PC-9 (cell line): Measurements from ENCODE around the gene CYP3A7. TPM values are rescaled to one million over a fixed set of nuclear protein-coding genes. Genes with fewer than 3 reads are reported as not detected.
"Not testable (repeated sequence)": the region's sequence is repeated elsewhere in the genome, so short reads cannot be mapped to it uniquely, and the experiment has no call there.

Experiments used
- BruUV-seq: library from RNA; stranded (reverse); fragments of 400-500 nt; replicated peaks from 2 replicates; lab custom pipeline; 2021; lab: Mats Ljungman, UMichigan
- CTCF ChIA-PET: fragments of 300-600 bp; sonication (Branson Sonifier 250); formaldehyde crosslinking; loops from one replicate; lab custom pipeline; 2022; ENCODE audit warnings: antibody characterized with exemption; lab: Charles Lee
- POLR2A ChIA-PET: fragments of 300-600 bp; sonication (Branson Sonifier 250); formaldehyde crosslinking; loops from one replicate; lab custom pipeline; 2022; ENCODE audit warnings: antibody characterized with exemption; ENCODE audit not compliant: unreplicated experiment; lab: Charles Lee
- DNase-seq, 2 experiments: peaks; one replicate each; pipeline versions ENCODE4 v3.0.0 to v3.0.0-alpha.2; 2015 to 2022; ENCODE audit warnings: mixed read lengths in 1 of 2
- H2AFZ ChIP-seq: fragments of 200-600 bp; sonication (generic); 2 replicates; pipeline ENCODE4 v1.8.1; 2017; ENCODE audit warnings: antibody characterized with exemption
- H3F3A ChIP-seq: fragments of 200-600 bp; sonication (generic); 2 replicates; pipeline ENCODE4 v1.8.1; 2017; ENCODE audit warnings: antibody characterized with exemption, mild to moderate bottlenecking, low read depth; ENCODE audit not compliant: insufficient read depth
- H3K27ac ChIP-seq: fragments of 200-600 bp; sonication (generic); 2 replicates; pipeline ENCODE4 v1.6.1; 2016; ENCODE audit warnings: mixed run types
- H3K27me3 ChIP-seq: fragments of 200-600 bp; sonication (generic); 2 replicates; pipeline ENCODE4 v1.6.1; 2016; ENCODE audit warnings: low read depth, mixed run types; ENCODE audit not compliant: insufficient read depth
- H3K36me3 ChIP-seq: fragments of 200-600 bp; sonication (generic); 2 replicates; pipeline ENCODE4 v1.6.1; 2016; ENCODE audit warnings: low read depth, mixed run types
- H3K4me1 ChIP-seq: fragments of 200-600 bp; sonication (generic); replicated peaks from 2 replicates; pipeline ENCODE4 v1.6.1; 2016; ENCODE audit warnings: mixed run types; ENCODE audit not compliant: insufficient read depth
- H3K4me2 ChIP-seq: fragments of 200-600 bp; sonication (generic); 2 replicates; pipeline ENCODE4 v1.6.1; 2017; ENCODE audit warnings: mixed run types
- H3K4me3 ChIP-seq: fragments of 200-600 bp; sonication (generic); 2 replicates; pipeline ENCODE4 v1.6.1; 2016; ENCODE audit warnings: mixed run types
- H3K79me2 ChIP-seq: fragments of 200-600 bp; sonication (generic); 2 replicates; pipeline ENCODE4 v1.6.1; 2017; ENCODE audit warnings: low read depth, mixed run types
- H3K9me2 ChIP-seq: fragments of 200-600 bp; sonication (generic); 2 replicates; pipeline ENCODE4 v1.8.1; 2017; ENCODE audit warnings: mild to moderate bottlenecking; ENCODE audit not compliant: insufficient read depth
- H3K9me3 ChIP-seq: fragments of 200-600 bp; sonication (generic); 2 replicates; pipeline ENCODE4 v1.8.1; 2016; ENCODE audit warnings: low read depth; ENCODE audit not compliant: insufficient read depth
- H4K20me1 ChIP-seq: fragments of 200-600 bp; sonication (generic); 2 replicates; pipeline ENCODE4 v1.8.1; 2017; ENCODE audit not compliant: insufficient read depth
- CTCF ChIP-seq: fragments of 200-600 bp; sonication (generic); conservative IDR thresholded peaks from 2 replicates; pipeline ENCODE4 v1.6.1; 2017; ENCODE audit warnings: mixed run types, antibody characterized with exemption, mild to moderate bottlenecking, moderate library complexity
- EZH2 ChIP-seq: fragments of 200-600 bp; sonication (generic); IDR thresholded peaks from 2 replicates; pipeline ENCODE4 v1.8.0; 2017; ENCODE audit warnings: antibody characterized with exemption, low read depth
- intact Hi-C: fragments of 100-400 bp; cut with micrococcal nuclease; formaldehyde crosslinking; loops from one replicate; pipeline ENCODE4 v1.10.0; 2022; ENCODE audit not compliant: unreplicated experiment
- total RNA-seq: library from RNA; stranded (reverse); gene quantifications from 2 replicates; pipeline ENCODE4 v1.2.3, GENCODE V29; 2021

The CYP3A7 gene
- total RNA-seq, 1 experiment from 2014 or later = not detected

- no peaks in the 10 kb centered on the region for H3K79me2 ChIP-seq
- H2AFZ ChIP-seq = no peak overlapping the region
- no peaks in the 10 kb centered on the region for H3F3A ChIP-seq
- no peak overlapping the region for H3K4me3 ChIP-seq
- ChIA-PET POLR2A (no interaction called here), CTCF (no interaction called here)
- intact Hi-C loops = no loop called here
- no peaks in the 10 kb centered on the region for H3K4me1 ChIP-seq
- no peaks in the 10 kb centered on the region for H3K27me3 ChIP-seq
- BruUV-seq = no TSS peak
- H3K36me3 ChIP-seq = no peaks in the 10 kb centered on the region
- no peak for TF ChIP-seq CTCF
- no peak for TF ChIP-seq EZH2
- no peaks in the 10 kb centered on the region for H4K20me1 ChIP-seq
- H3K27ac ChIP-seq = no peak overlapping the region
- no peaks in the 10 kb centered on the region for H3K9me2 ChIP-seq
- H3K4me2 ChIP-seq = no peak overlapping the region
- no peaks in the 10 kb centered on the region for H3K9me3 ChIP-seq
- no peak for DNase-seq
Observed at GRCh38 chr7:99772565-99772964, 37.6 kb upstream of the CYP3A7 start.

- BruUV-seq, H3K36me3 ChIP-seq, H3K27ac ChIP-seq, H3K4me2 ChIP-seq, H2AFZ ChIP-seq, H3F3A ChIP-seq, H3K9me2 ChIP-seq, POLR2A ChIA-PET, DNase-seq, H3K79me2 ChIP-seq, H3K4me3 ChIP-seq, H3K9me3 ChIP-seq, CTCF ChIA-PET, intact Hi-C loops, H3K27me3 ChIP-seq, H4K20me1 ChIP-seq: not testable (repeated sequence)
- peaks cover 16% of the 10 kb centered on the region for H3K4me1 ChIP-seq
Observed at GRCh38 chr7:99769494-99769893, 34.5 kb upstream of the CYP3A7 start.

GRCh38 chr7:99768471-99768870 is 33.5 kb upstream of the CYP3A7 start:
- Histone ChIP-seq H3F3A (no peaks in the 10 kb centered on the region), H2AFZ (no peak overlapping the region), H3K4me1 (peaks cover 16% of the 10 kb centered on the region), H3K9me2 (no peaks in the 10 kb centered on the region), H3K9me3 (no peaks in the 10 kb centered on the region), H3K36me3 (no peaks in the 10 kb centered on the region), H4K20me1 (no peaks in the 10 kb centered on the region), H3K27ac (no peak overlapping the region), H3K4me2 (no peak overlapping the region), H3K27me3 (no peaks in the 10 kb centered on the region), H3K79me2 (no peaks in the 10 kb centered on the region), H3K4me3 (no peak overlapping the region)
- POLR2A ChIA-PET = no interaction called here
- intact Hi-C loops = no loop called here
- CTCF ChIA-PET = no interaction called here
- TF ChIP-seq CTCF (no peak), EZH2 (no peak)
- no TSS peak for BruUV-seq
- no peak for DNase-seq

- CTCF ChIA-PET = no interaction called here
- H3K27ac ChIP-seq = no peak overlapping the region
- POLR2A ChIA-PET = no interaction called here
- no peaks in the 10 kb centered on the region for H3K79me2 ChIP-seq
- no peak overlapping the region for H3K4me3 ChIP-seq
- H3K4me1 ChIP-seq = peaks cover 16% of the 10 kb centered on the region
- no TSS peak for BruUV-seq
- no peak overlapping the region for H2AFZ ChIP-seq
- TF ChIP-seq CTCF (no peak), EZH2 (no peak)
- no peak for DNase-seq
- no peaks in the 10 kb centered on the region for H3K9me3 ChIP-seq
- no peaks in the 10 kb centered on the region for H3K36me3 ChIP-seq
- H3K27me3 ChIP-seq = no peaks in the 10 kb centered on the region
- H3K9me2 ChIP-seq = no peaks in the 10 kb centered on the region
- no peak overlapping the region for H3K4me2 ChIP-seq
- no peaks in the 10 kb centered on the region for H3F3A ChIP-seq
- H4K20me1 ChIP-seq = no peaks in the 10 kb centered on the region
- intact Hi-C loops = no loop called here
Observed at GRCh38 chr7:99767662-99768061, 32.7 kb upstream of the CYP3A7 start.
